Activated T-cell treated with anti-CD3 and anti-CD28 coated beads, Interleukin-2, amount 50 U/mL, for 4 hours (primary cell): Measurements from ENCODE around the gene ANTXR1. TPM values are rescaled to one million over a fixed set of nuclear protein-coding genes. Genes with fewer than 3 reads are reported as not detected.

Experiments used
- ATAC-seq, 2 donors: fragments of 200-7000 bp; cut with Tn5 transposase; one replicate each; pipeline ENCODE4 v1.10.0; 2021
- DNase-seq: peaks from one replicate; pipeline ENCODE4 v3.0.0-alpha.2; 2020
- H3K27me3 Mint-ChIP-seq: one replicate; pipeline ENCODE4 v1.8.0; 2021; ENCODE audit warnings: low read depth, mixed read lengths
- H3K36me3 Mint-ChIP-seq: one replicate; pipeline ENCODE4 v1.8.0; 2022; ENCODE audit warnings: mixed read lengths; ENCODE audit not compliant: insufficient read depth
- H3K4me1 Mint-ChIP-seq: one replicate; pipeline ENCODE4 v1.8.0; 2021; ENCODE audit warnings: low read depth, mixed read lengths
- H3K4me3 Mint-ChIP-seq: one replicate; pipeline ENCODE4 v1.8.0; 2021; ENCODE audit warnings: mild to moderate bottlenecking, moderate library complexity, mixed read lengths
- H3K9me3 Mint-ChIP-seq: one replicate; pipeline ENCODE4 v1.8.0; 2021; ENCODE audit warnings: mixed read lengths
- total RNA-seq, 3 donors: library from RNA; stranded (reverse); gene quantifications; one replicate each; pipeline ENCODE4 v1.2.1, GENCODE V29; 2021

Gene ANTXR1
- total RNA-seq, 3 donors from 2014 or later = 0.40 to 0.79 (median 0.43) TPM

DNA sequence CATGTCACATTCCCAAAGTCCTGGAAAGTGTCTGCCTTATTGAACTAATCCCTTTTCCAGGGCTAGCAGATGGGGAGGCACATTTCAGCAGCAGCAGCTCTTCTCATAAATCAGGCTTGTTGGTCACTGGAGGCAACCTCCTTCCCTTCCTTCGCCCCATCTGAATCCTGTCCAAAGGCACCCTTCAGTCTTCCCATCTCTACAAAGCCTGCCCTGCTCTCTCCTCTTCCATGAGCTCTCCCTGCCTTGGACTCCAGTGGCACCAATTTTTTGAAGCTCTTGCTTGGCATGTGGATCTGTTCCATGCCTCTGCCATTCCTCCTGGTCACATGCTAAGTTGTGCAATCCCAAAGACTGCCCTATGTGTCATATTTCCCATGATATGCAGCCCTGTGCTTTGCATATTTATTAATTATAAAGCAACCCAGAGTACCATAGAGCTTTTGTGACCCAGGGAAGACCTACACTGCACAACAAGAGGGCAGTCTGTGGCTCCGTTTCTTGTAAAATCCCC lies 70.3 kb downstream of the ANTXR1 start:
- H3K9me3 Mint-ChIP-seq = no peaks in the 10 kb centered on the region
- no peaks in the 10 kb centered on the region for H3K36me3 Mint-ChIP-seq
- peaks cover 29% of the 10 kb centered on the region for H3K27me3 Mint-ChIP-seq
- H3K4me1 Mint-ChIP-seq = no peaks in the 10 kb centered on the region
- DNase-seq = no peak
- ATAC-seq = no peak
- no peak overlapping the region for H3K4me3 Mint-ChIP-seq

- ATAC-seq = no peak
- no peaks in the 10 kb centered on the region for H3K4me1 Mint-ChIP-seq
- DNase-seq = no peak
- H3K36me3 Mint-ChIP-seq = no peaks in the 10 kb centered on the region
- H3K27me3 Mint-ChIP-seq = peaks cover 37% of the 10 kb centered on the region
- H3K4me3 Mint-ChIP-seq = no peak overlapping the region
- no peaks in the 10 kb centered on the region for H3K9me3 Mint-ChIP-seq
Measured at GRCh38 chr2:69084492-69084891, 71.5 kb downstream of the ANTXR1 start.

- ATAC-seq (no peak), DNase-seq (no peak)
- Mint-ChIP-seq H3K9me3 (no peaks in the 10 kb centered on the region), H3K27me3 (peaks cover 39% of the 10 kb centered on the region), H3K4me1 (no peaks in the 10 kb centered on the region), H3K4me3 (no peak overlapping the region), H3K36me3 (no peaks in the 10 kb centered on the region)
Measured at GRCh38 chr2:69086466-69086865, 73.5 kb downstream of the ANTXR1 start.

- Mint-ChIP-seq H3K27me3 (peaks cover 39% of the 10 kb centered on the region), H3K9me3 (no peaks in the 10 kb centered on the region), H3K36me3 (no peaks in the 10 kb centered on the region), H3K4me3 (no peak overlapping the region), H3K4me1 (no peaks in the 10 kb centered on the region)
- ATAC-seq = no peak
- no peak for DNase-seq
Measured at GRCh38 chr2:69087211-69087911, 74.4 kb downstream of the ANTXR1 start.

DNA sequence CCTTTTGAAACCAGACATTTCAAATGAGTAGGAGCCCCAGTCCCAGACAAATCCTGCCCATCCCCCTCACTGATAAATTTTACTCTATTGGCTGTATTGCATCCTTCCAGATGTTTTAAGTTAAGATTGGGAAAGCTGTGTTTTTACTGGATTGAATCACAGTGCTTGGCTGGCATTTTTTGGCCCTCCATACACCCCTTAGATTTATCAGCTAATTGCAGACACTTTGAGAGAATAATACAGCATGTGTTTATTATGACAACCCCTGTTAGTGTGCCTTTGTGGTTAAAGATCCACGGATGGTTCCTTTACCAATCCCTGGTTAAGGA lies 74.9 kb downstream of the ANTXR1 start:
- Mint-ChIP-seq H3K27me3 (peaks cover 39% of the 10 kb centered on the region), H3K36me3 (no peaks in the 10 kb centered on the region), H3K4me3 (no peak overlapping the region), H3K4me1 (no peaks in the 10 kb centered on the region), H3K9me3 (no peaks in the 10 kb centered on the region)
- DNase-seq (no peak), ATAC-seq (no peak)

GRCh38 chr2:69088466-69088865 lies 75.5 kb downstream of the ANTXR1 start:
- H3K9me3 Mint-ChIP-seq = no peaks in the 10 kb centered on the region

DNA sequence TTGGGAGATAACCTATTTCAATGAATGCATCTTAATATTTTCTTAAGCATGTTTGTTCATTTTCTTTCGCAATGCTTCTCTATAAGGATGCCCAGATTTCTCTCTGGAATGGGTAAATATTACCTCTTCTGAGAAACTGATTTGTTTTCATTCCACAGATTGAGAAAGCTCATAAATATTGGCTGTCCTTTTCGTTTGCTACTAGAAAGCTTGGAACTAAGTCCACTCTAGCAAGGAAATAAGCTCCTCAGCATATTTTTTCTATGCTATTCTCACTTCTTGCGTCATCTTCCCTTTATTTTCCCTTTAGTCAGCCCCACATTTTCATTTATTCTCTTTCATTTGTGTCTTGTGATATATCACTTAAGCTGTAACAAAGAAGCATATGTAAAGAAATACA lies 76.3 kb downstream of the ANTXR1 start:
- no peak overlapping the region for H3K4me3 Mint-ChIP-seq
- ATAC-seq = no peak
- DNase-seq = no peak
- H3K36me3 Mint-ChIP-seq = no peaks in the 10 kb centered on the region
- no peaks in the 10 kb centered on the region for H3K9me3 Mint-ChIP-seq
- H3K27me3 Mint-ChIP-seq = peaks cover 34% of the 10 kb centered on the region
- H3K4me1 Mint-ChIP-seq = no peaks in the 10 kb centered on the region

More at GRCh38 chr2:69088466-69088865, 75.5 kb downstream of the ANTXR1 start:
- DNase-seq (no peak), ATAC-seq (no peak)
- Mint-ChIP-seq H3K27me3 (peaks cover 36% of the 10 kb centered on the region), H3K4me1 (no peaks in the 10 kb centered on the region), H3K36me3 (no peaks in the 10 kb centered on the region), H3K4me3 (no peak overlapping the region)

DNA sequence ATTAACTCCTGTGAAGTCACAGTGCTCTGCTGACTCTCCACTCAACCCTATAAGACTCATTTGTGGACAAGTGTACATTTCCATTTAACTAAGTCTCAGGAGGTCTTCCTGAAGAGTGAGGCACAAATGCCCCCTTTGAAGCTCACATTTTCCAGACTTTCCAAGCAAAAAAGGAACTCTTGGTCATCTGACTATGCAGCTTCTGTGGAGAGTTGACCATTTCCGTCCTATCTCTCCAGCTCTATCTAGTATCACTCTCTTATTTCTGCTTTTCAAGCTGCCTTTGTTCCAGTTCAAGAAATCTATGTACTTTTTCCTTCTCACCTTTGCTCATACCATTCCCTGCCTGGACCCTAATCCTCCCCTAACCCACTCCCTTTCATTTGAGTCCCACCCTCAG lies 77.0 kb downstream of the ANTXR1 start:
- ATAC-seq = no peak
- Mint-ChIP-seq H3K4me1 (no peaks in the 10 kb centered on the region), H3K36me3 (no peaks in the 10 kb centered on the region), H3K27me3 (peaks cover 36% of the 10 kb centered on the region), H3K9me3 (no peaks in the 10 kb centered on the region), H3K4me3 (no peak overlapping the region)
- no peak for DNase-seq

GRCh38 chr2:69090820-69091219 lies 77.8 kb downstream of the ANTXR1 start:
- H3K27me3 Mint-ChIP-seq = peaks cover 37% of the 10 kb centered on the region
- H3K4me3 Mint-ChIP-seq = no peak overlapping the region
- H3K9me3 Mint-ChIP-seq = no peaks in the 10 kb centered on the region
- DNase-seq = no peak
- H3K36me3 Mint-ChIP-seq = no peaks in the 10 kb centered on the region
- ATAC-seq = no peak
- no peaks in the 10 kb centered on the region for H3K4me1 Mint-ChIP-seq

- Mint-ChIP-seq H3K36me3 (no peaks in the 10 kb centered on the region), H3K4me1 (no peaks in the 10 kb centered on the region), H3K27me3 (peaks cover 27% of the 10 kb centered on the region), H3K4me3 (no peak overlapping the region), H3K9me3 (no peaks in the 10 kb centered on the region)
- DNase-seq (no peak), ATAC-seq (no peak)
Measured at GRCh38 chr2:69092857-69093256, 79.9 kb downstream of the ANTXR1 start.

- ATAC-seq (no peak), DNase-seq (no peak)
- Mint-ChIP-seq H3K4me3 (no peak overlapping the region), H3K4me1 (no peaks in the 10 kb centered on the region), H3K9me3 (no peaks in the 10 kb centered on the region), H3K27me3 (peaks cover 14% of the 10 kb centered on the region), H3K36me3 (no peaks in the 10 kb centered on the region)
Measured at GRCh38 chr2:69095305-69095704, 82.3 kb downstream of the ANTXR1 start.

- Mint-ChIP-seq H3K4me3 (no peak overlapping the region), H3K27me3 (peaks cover 10% of the 10 kb centered on the region), H3K4me1 (no peaks in the 10 kb centered on the region), H3K36me3 (no peaks in the 10 kb centered on the region), H3K9me3 (no peaks in the 10 kb centered on the region)
- ATAC-seq (no peak), DNase-seq (no peak)
Measured at GRCh38 chr2:69096326-69097095, 83.5 kb downstream of the ANTXR1 start.

DNA sequence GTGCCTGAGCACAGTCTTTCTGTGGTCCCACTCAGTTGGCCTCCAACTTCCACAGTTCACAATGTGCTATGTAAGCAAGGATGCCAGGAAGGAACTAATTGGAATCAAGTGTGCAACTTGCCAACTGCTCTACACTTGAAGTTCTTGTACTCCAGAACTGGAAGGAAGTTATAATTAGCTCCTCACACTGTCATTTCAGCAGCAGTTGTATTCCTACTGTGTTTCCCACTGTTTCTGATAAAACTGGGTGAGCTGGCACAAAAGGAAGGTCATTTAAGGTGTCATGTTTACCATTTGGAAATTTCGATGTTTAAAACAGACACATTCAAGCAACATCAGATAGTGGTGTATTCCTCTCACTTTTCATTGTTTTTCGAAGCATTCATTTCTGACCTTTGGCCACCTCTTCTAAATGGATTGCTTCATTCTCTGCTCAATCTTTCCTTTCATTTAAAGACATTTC lies 84.2 kb downstream of the ANTXR1 start:
- H3K36me3 Mint-ChIP-seq = no peaks in the 10 kb centered on the region
- H3K27me3 Mint-ChIP-seq = peaks cover 11% of the 10 kb centered on the region
- no peak overlapping the region for H3K4me3 Mint-ChIP-seq
- H3K4me1 Mint-ChIP-seq = no peaks in the 10 kb centered on the region
- no peak for DNase-seq
- ATAC-seq = no peak
- no peaks in the 10 kb centered on the region for H3K9me3 Mint-ChIP-seq

GRCh38 chr2:69097891-69098655 lies 85.1 kb downstream of the ANTXR1 start:
- Mint-ChIP-seq H3K4me3 (no peak overlapping the region), H3K36me3 (no peaks in the 10 kb centered on the region), H3K9me3 (no peaks in the 10 kb centered on the region), H3K4me1 (no peaks in the 10 kb centered on the region), H3K27me3 (peaks cover 17% of the 10 kb centered on the region)
- DNase-seq (no peak), ATAC-seq (no peak)
